OCI-LY1 (cell line): ENCODE data around the gene CHMP4B.

ENCODE experiments used
- H2AFZ ChIP-seq: fragments of 200-600 bp; sonication (generic), shearing (Covaris generic); 2 replicates; pipeline ENCODE4 v1.6.0; 2014; ENCODE audit warnings: antibody characterized with exemption, mild to moderate bottlenecking, low read length
- H3F3A ChIP-seq: fragments of 200-600 bp; sonication (generic), shearing (Covaris generic); 2 replicates; pipeline ENCODE4 v1.6.0; 2014; ENCODE audit warnings: mild to moderate bottlenecking, antibody characterized with exemption, low read length, moderate library complexity; ENCODE audit not compliant: insufficient read depth
- H3K27ac ChIP-seq: fragments of 200-600 bp; sonication (generic); 2 replicates; pipeline ENCODE4 v1.5.1; 2014; ENCODE audit warnings: low read length, mixed run types, mild to moderate bottlenecking, low read depth; ENCODE audit not compliant: poor library complexity, severe bottlenecking
- H3K27me3 ChIP-seq: fragments of 200-600 bp; sonication (generic); 2 replicates; pipeline ENCODE4 v1.6.0; 2014; ENCODE audit warnings: antibody characterized with exemption, mild to moderate bottlenecking, low read length, moderate library complexity; ENCODE audit not compliant: insufficient read depth
- H3K36me3 ChIP-seq: fragments of 200-600 bp; sonication (generic); 2 replicates; pipeline ENCODE4 v1.6.1; 2014; ENCODE audit warnings: mild to moderate bottlenecking, antibody characterized with exemption, low read length, moderate library complexity, mixed read lengths; ENCODE audit not compliant: insufficient read depth
- H3K4me1 ChIP-seq: fragments of 200-600 bp; sonication (generic); 2 replicates; pipeline ENCODE4 v1.5.1; 2014; ENCODE audit warnings: mild to moderate bottlenecking, low read length, moderate library complexity; ENCODE audit not compliant: insufficient read depth, severe bottlenecking
- H3K4me2 ChIP-seq: fragments of 200-600 bp; sonication (generic), shearing (Covaris generic); 2 replicates; pipeline ENCODE4 v1.6.1; 2014; ENCODE audit warnings: low read length
- H3K4me3 ChIP-seq: fragments of 200-600 bp; sonication (generic); 2 replicates; pipeline ENCODE4 v1.5.1; 2014; ENCODE audit warnings: low read length, low read depth, mild to moderate bottlenecking, mixed read lengths; ENCODE audit not compliant: poor library complexity, severe bottlenecking
- H3K79me2 ChIP-seq: fragments of 200-600 bp; shearing (Covaris generic); 2 replicates; pipeline ENCODE4 v1.6.1; 2016; ENCODE audit warnings: mixed run types, low read length, mixed read lengths; ENCODE audit not compliant: insufficient read depth
- H3K9ac ChIP-seq: fragments of 200-600 bp; sonication (generic), shearing (Covaris generic); 2 replicates; pipeline ENCODE4 v1.6.1; 2014; ENCODE audit warnings: mild to moderate bottlenecking, low read length, mixed read lengths
- H3K9me2 ChIP-seq: fragments of 200-600 bp; sonication (generic), shearing (Covaris generic); 2 replicates; pipeline ENCODE4 v1.6.1; 2014; ENCODE audit warnings: low read depth, mild to moderate bottlenecking, low read length, mixed read lengths
- H3K9me3 ChIP-seq: fragments of 200-600 bp; shearing (Covaris generic); 2 replicates; pipeline ENCODE4 v1.6.1; 2014; ENCODE audit warnings: low read length, mixed read lengths
- H4K20me1 ChIP-seq: fragments of 200-600 bp; sonication (generic), shearing (Covaris generic); 2 replicates; pipeline ENCODE4 v1.6.0; 2016; ENCODE audit warnings: mild to moderate bottlenecking, low read length; ENCODE audit not compliant: insufficient read depth
- EZH2 ChIP-seq: fragments of 200-600 bp; sonication (generic), shearing (Covaris generic); IDR thresholded peaks from 2 replicates; pipeline ENCODE4 v1.8.0; 2017; ENCODE audit warnings: borderline replicate concordance, mixed run types, mild to moderate bottlenecking, antibody characterized with exemption, low read length, moderate library complexity, mixed read lengths
- TF ChIP-seq, protein P1 (sequence below): fragments of 200-600 bp; sonication (generic), shearing (Covaris generic); IDR thresholded peaks from 2 replicates; pipeline ENCODE4 v1.5.1; 2017; ENCODE audit warnings: mild to moderate bottlenecking, antibody characterized with exemption, low read length, moderate library complexity, mixed read lengths

Gene CHMP4B

DNA sequence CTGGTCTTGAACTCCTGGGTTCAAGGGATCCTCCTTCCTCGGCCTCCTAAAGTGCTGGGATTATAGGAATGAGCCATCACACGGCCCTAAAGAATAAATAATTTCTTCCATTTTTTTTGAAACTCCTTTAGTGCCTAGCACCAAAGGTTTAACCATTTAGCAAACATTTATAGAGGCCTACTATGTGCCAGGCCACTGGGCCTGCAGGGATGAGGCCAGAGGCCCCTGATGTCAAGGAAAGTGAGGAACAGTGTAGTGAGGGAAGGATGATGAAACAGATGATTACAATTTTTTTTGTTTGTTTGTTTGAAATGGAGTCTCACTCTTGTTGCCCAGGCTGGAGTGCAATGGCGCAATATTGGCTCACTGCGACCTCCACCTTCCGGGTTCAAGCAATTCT is 45.6 kb upstream of the CHMP4B start:
- no peak overlapping the region for H3K9ac ChIP-seq
- H3K27ac ChIP-seq, result no peak overlapping the region
- H3K9me3 ChIP-seq, result no peaks in the 10 kb centered on the region
- no peak overlapping the region for H2AFZ ChIP-seq
- H3K4me1 ChIP-seq, result no peaks in the 10 kb centered on the region
- H3K79me2 ChIP-seq, result no peaks in the 10 kb centered on the region
- H3F3A ChIP-seq, result no peaks in the 10 kb centered on the region
- no peaks in the 10 kb centered on the region for H3K9me2 ChIP-seq
- no peak overlapping the region for H3K4me2 ChIP-seq
- no peaks in the 10 kb centered on the region for H3K36me3 ChIP-seq
- TF ChIP-seq, protein P1, sequence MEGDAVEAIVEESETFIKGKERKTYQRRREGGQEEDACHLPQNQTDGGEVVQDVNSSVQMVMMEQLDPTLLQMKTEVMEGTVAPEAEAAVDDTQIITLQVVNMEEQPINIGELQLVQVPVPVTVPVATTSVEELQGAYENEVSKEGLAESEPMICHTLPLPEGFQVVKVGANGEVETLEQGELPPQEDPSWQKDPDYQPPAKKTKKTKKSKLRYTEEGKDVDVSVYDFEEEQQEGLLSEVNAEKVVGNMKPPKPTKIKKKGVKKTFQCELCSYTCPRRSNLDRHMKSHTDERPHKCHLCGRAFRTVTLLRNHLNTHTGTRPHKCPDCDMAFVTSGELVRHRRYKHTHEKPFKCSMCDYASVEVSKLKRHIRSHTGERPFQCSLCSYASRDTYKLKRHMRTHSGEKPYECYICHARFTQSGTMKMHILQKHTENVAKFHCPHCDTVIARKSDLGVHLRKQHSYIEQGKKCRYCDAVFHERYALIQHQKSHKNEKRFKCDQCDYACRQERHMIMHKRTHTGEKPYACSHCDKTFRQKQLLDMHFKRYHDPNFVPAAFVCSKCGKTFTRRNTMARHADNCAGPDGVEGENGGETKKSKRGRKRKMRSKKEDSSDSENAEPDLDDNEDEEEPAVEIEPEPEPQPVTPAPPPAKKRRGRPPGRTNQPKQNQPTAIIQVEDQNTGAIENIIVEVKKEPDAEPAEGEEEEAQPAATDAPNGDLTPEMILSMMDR, result no peak
- TF ChIP-seq EZH2, result no peak
- H3K4me3 ChIP-seq, result no peak overlapping the region
- no peaks in the 10 kb centered on the region for H3K27me3 ChIP-seq
- no peaks in the 10 kb centered on the region for H4K20me1 ChIP-seq

DNA sequence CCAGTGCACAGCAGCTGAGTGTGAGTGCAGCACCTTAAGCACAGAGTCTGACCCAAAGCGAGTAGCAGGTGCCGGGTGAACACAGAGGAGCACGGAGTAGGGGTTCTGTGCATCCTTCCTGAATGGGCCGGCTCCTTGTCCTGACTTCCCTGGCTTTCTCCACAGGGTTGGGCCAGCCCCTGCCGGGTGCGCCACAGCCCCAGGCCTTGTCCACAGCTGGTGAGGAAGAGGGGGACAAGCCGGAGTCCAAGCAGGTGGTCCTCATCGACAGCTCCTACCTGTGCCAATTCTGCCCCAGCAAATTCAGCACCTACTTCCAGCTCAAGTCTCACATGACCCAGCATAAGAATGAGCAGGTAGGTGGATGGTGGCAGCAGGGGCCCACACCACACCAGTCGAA is 44.5 kb upstream of the CHMP4B start:
- H3F3A ChIP-seq, result no peaks in the 10 kb centered on the region
- no peak overlapping the region for H3K9ac ChIP-seq
- H3K27ac ChIP-seq, result no peak overlapping the region
- H4K20me1 ChIP-seq, result no peaks in the 10 kb centered on the region
- no peaks in the 10 kb centered on the region for H3K9me2 ChIP-seq
- no peaks in the 10 kb centered on the region for H3K4me1 ChIP-seq
- H3K79me2 ChIP-seq, result no peaks in the 10 kb centered on the region
- no peak overlapping the region for H2AFZ ChIP-seq
- H3K36me3 ChIP-seq, result no peaks in the 10 kb centered on the region
- no peak for TF ChIP-seq EZH2
- TF ChIP-seq, protein P1, result no peak
- H3K27me3 ChIP-seq, result no peaks in the 10 kb centered on the region
- no peak overlapping the region for H3K4me3 ChIP-seq
- no peaks in the 10 kb centered on the region for H3K9me3 ChIP-seq
- no peak overlapping the region for H3K4me2 ChIP-seq

DNA sequence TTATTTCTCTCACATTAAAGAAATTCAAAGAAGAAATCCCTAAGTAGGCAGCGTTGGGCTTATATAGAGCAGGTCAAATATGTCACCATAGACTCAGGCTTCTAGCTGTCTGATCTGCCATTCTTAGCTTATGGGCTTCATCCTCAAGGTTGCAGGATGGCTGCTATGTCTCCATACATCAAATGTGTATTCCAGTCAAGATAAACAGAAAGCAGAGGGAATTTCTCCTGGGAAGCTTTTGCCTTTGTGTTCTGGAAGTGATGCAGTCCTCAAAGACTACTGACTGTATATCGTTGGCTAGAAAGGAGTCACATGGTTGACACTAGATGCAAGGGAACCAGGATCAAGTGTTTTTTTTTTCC is 43.4 kb upstream of the CHMP4B start:
- Histone ChIP-seq H2AFZ (no peak overlapping the region), H3K4me2 (no peak overlapping the region), H3K9ac (no peak overlapping the region), H3K4me1 (peaks cover 5% of the 10 kb centered on the region), H3K27me3 (no peaks in the 10 kb centered on the region), H3K9me3 (no peaks in the 10 kb centered on the region), H3F3A (no peaks in the 10 kb centered on the region), H3K79me2 (no peaks in the 10 kb centered on the region), H3K4me3 (no peak overlapping the region), H3K9me2 (no peaks in the 10 kb centered on the region), H3K27ac (no peak overlapping the region), H4K20me1 (no peaks in the 10 kb centered on the region), H3K36me3 (no peaks in the 10 kb centered on the region)
- no peak for TF ChIP-seq EZH2
- TF ChIP-seq, protein P1, result no peak
